Nephron (organoid): ENCODE data around the gene VN1R4.
"Not testable (repeated sequence)": the region's sequence is repeated elsewhere in the genome, so short reads cannot be mapped to it uniquely, and the experiment has no call there.

Source experiments
- H3K27ac Mint-ChIP-seq, 3 experiments: 2 replicates each; pipeline ENCODE4 v1.8.0; 2020; ENCODE audit warnings: mixed read lengths in 3 of 3, mild to moderate bottlenecking in 2 of 3, moderate library complexity in 1 of 3
- H3K27me3 Mint-ChIP-seq: 2 replicates; pipeline ENCODE4 v1.8.0; 2021; ENCODE audit warnings: low read depth, mild to moderate bottlenecking, moderate library complexity, mixed read lengths
- H3K36me3 Mint-ChIP-seq: 2 replicates; pipeline ENCODE4 v1.8.0; 2020; ENCODE audit warnings: low read depth, mixed read lengths
- H3K4me1 Mint-ChIP-seq: 2 replicates; pipeline ENCODE4 v1.8.0; 2020; ENCODE audit warnings: mixed read lengths
- H3K4me3 Mint-ChIP-seq, 3 experiments: 2 replicates each; pipeline ENCODE4 v1.8.0; 2020; ENCODE audit warnings: mild to moderate bottlenecking in 3 of 3, mixed read lengths in 3 of 3, moderate library complexity in 2 of 3
- H3K9me3 Mint-ChIP-seq: 2 replicates; pipeline ENCODE4 v1.8.0; 2020; ENCODE audit warnings: mixed read lengths
- TF ChIP-seq, protein P1 (sequence below), 3 experiments: fragments of 200-600 bp; sonication (generic); IDR thresholded peaks; one replicate each; pipeline ENCODE4 v1.5.0; 2021; ENCODE audit warnings: antibody characterized with exemption in 3 of 3; ENCODE audit not compliant: unreplicated experiment in 3 of 3

Gene VN1R4

DNA sequence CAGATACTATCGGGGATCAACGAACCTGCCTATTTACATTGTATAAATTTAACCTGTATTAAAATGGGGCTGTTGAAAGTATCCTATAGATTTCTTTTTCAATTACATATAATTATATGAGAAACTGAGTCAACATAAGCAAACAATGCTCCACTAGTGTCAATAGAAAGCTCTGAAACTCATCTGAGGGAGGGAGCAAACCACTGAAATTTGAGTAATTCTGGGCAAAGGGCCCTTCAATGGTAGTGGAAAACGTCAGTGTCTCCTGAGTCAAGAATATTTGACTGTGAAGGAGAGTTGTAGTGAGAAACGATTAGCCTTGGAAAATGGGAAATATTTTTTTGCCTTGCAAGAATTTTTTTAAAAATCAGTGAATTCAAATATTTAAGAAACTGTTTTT is 17.6 kb upstream of the VN1R4 start:
- Mint-ChIP-seq H3K27me3 (no peaks in the 10 kb centered on the region), H3K9me3 (peaks cover 14% of the 10 kb centered on the region), H3K4me3 (no peak overlapping the region), H3K4me1 (no peaks in the 10 kb centered on the region), H3K27ac (no peak overlapping the region), H3K36me3 (no peaks in the 10 kb centered on the region)
- TF ChIP-seq, protein P1, sequence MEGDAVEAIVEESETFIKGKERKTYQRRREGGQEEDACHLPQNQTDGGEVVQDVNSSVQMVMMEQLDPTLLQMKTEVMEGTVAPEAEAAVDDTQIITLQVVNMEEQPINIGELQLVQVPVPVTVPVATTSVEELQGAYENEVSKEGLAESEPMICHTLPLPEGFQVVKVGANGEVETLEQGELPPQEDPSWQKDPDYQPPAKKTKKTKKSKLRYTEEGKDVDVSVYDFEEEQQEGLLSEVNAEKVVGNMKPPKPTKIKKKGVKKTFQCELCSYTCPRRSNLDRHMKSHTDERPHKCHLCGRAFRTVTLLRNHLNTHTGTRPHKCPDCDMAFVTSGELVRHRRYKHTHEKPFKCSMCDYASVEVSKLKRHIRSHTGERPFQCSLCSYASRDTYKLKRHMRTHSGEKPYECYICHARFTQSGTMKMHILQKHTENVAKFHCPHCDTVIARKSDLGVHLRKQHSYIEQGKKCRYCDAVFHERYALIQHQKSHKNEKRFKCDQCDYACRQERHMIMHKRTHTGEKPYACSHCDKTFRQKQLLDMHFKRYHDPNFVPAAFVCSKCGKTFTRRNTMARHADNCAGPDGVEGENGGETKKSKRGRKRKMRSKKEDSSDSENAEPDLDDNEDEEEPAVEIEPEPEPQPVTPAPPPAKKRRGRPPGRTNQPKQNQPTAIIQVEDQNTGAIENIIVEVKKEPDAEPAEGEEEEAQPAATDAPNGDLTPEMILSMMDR (IDR thresholded peaks at IDR 0.05; ENCODE audit: unreplicated experiment in 3 of 3) = no peak

DNA sequence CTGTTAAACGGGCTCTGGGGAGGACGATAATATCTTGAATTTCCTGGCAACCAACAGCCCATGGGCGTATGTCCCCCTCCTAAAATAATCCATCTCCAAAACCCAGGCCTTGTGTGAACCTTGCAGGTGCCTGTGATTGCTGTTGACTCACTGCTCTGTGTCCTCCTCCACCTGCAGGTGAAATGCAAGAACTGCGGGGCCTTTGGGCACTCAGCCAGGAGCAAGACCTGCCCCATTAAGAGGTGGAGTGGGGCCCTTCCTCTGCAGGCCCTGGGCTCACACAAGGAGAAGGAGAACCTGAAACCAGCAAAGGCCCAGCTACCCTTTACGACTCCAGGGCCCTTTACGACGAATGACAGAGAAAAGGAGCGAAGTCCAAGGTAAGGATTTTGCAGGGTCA is 14.4 kb upstream of the VN1R4 start:
- not testable (repeated sequence) for H3K36me3 Mint-ChIP-seq, H3K4me1 Mint-ChIP-seq, H3K27ac Mint-ChIP-seq, H3K4me3 Mint-ChIP-seq, H3K9me3 Mint-ChIP-seq, H3K27me3 Mint-ChIP-seq

GRCh38 chr19:53275480-53275879 is 8.0 kb upstream of the VN1R4 start:
- Mint-ChIP-seq H3K27ac (no peak overlapping the region), H3K4me3 (no peak overlapping the region), H3K36me3 (peaks cover 3% of the 10 kb centered on the region), H3K9me3 (peaks cover 15% of the 10 kb centered on the region), H3K4me1 (no peaks in the 10 kb centered on the region), H3K27me3 (peaks cover 22% of the 10 kb centered on the region)
- TF ChIP-seq, protein P1 (IDR thresholded peaks at IDR 0.05; ENCODE audit: unreplicated experiment in 3 of 3) = no peak

DNA sequence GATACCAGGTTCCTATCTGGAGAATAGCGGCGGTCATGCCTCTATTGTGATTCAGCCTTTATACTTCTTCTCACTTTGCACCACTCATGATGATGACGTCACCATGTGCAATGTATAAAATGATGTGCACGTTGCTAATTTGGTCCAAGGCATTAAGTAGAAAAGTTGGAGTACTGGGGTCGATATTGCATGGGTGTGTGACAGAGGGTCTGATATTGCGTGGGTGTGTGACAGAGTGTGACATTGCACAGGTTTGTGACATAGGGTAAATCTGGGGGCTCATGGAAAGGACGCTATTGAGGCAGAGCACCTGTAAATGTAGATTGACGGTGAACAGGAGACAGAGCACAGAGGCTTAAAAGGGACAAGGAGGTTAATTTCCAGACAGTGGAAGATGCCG is 4.5 kb upstream of the VN1R4 start:
- Mint-ChIP-seq H3K4me3 (no peak overlapping the region), H3K27ac (no peak overlapping the region), H3K36me3 (peaks cover 3% of the 10 kb centered on the region), H3K4me1 (no peaks in the 10 kb centered on the region), H3K27me3 (peaks cover 14% of the 10 kb centered on the region), H3K9me3 (peaks cover 23% of the 10 kb centered on the region)
- TF ChIP-seq, protein P1 (IDR thresholded peaks at IDR 0.05; ENCODE audit: unreplicated experiment in 3 of 3) = no peak

DNA sequence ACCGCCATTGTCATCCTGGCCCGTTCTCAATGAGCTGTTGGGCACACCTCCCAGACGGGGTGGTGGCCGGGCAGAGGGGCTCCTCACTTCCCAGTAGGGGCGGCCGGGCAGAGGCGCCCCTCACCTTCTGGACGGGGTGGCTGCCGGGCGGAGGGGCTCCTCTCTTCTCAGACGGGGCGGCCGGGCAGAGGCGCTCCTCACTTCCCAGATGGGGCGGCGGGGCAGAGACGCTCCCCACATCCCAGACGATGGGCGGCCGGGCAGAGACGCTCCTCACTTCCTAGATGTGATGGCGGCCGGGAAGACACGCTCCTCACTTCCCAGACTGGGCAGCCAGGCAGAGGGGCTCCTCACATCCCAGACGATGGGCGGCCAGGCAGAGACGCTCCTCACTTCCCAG is 2.3 kb upstream of the VN1R4 start:
- H3K9me3 Mint-ChIP-seq = peaks cover 26% of the 10 kb centered on the region
- not testable (repeated sequence) for H3K36me3 Mint-ChIP-seq, H3K4me1 Mint-ChIP-seq, H3K27ac Mint-ChIP-seq, H3K27me3 Mint-ChIP-seq, H3K4me3 Mint-ChIP-seq

DNA sequence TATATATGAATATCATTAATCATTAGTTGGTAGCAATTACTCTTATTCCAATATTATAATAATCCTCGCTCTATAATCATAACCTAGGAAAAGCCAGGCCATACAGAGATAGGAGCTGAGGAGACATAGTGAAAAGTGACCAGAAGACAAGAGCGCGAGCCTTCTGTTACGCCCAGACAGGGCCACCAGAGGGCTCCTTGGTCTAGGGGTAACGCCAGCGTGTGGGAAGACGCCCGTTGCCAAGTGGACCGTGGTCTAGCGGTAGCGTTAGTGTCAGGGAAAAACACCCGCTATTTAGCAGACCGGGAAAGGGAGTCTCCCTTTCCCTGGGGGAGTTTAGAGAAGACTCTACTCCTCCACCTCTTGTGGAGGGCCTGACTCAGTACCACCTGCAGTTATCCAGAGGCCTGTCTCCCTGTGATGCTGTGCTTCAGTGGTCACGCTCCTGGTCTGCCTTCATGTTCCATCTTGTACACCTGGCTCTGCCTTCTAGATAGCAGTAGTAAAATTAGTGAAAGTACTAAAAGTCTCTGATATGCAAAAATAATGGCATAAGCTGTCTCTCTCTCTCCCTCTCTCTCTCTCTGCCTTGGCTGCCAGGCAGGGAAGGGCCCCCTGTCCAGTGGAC is 9.7 kb downstream of the VN1R4 start, which contains the start of gene VN1R2:
VN1R2 (plus strand) TSS at position 578 of the 628 bp plus-strand sequence. CDS start 84 bp downstream, outside the sequence.
- H3K27me3 Mint-ChIP-seq, H3K27ac Mint-ChIP-seq: not testable (repeated sequence)
- Mint-ChIP-seq H3K36me3 (peaks cover 16% of the 10 kb centered on the region), H3K4me3 (peak within 1 kb of the TSS in 2 of 3 experiments; percentile 35 to 50), H3K9me3 (peaks cover 33% of the 10 kb centered on the region), H3K4me1 (peaks cover 10% of the 10 kb centered on the region)

DNA sequence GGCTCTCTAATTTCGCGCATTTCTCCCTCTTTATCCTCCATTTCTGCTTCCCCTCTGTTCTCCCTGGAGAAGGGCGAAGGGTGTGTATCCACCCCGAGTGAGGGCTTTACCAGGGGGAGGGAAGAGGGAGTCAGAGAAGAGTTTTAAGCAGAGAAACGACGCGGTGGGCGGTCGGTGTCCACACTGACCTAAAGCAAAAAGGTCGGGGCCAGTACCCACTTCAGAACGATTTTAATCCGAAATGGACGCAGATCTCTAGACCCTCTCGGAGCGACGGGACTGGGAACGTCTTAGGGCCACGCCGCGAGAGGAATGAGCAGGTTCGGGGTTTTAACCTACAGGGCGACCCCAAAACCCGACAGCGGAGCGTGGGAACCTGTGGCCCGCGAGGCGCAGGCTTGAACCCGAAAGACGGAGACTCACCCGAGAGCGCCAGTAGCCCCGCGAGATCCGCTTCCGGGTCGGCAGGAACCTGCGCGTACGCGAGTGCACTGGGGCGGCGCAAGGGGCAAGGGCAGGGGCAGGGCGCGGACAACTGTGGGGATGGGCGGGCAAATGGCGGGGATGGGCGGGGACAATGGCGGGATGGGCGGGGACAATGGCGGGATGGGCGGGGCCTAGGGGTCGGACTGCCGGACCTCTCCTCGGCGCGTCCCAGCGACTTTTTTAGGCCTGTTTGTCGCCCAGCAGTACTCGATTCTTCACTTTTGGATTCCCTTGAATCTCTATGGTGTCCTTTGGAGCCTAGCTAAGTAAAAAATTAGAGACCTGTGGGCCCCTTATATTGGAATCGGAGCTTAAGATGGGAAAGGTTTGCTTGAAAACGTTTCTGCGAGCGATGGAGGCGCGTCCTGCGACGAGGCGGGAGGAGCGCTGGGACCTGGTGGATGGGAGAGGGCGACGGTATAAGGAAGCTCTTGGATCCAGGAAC is 12.8 kb downstream of the VN1R4 start, which contains the start of gene ZNF677:
ZNF677 (minus strand) TSS at position 463 of the 931 bp plus-strand sequence. CDS start 3,323 bp downstream, outside the sequence.
- TF ChIP-seq, protein P1 (IDR thresholded peaks at IDR 0.05; ENCODE audit: unreplicated experiment in 3 of 3) = no peak
- H3K9me3 Mint-ChIP-seq = peaks cover 57% of the 10 kb centered on the region
- H3K27ac Mint-ChIP-seq = peak within 1 kb of the TSS; percentile 75 to 89 (median 79)
- peaks cover 10% of the 10 kb centered on the region for H3K4me1 Mint-ChIP-seq
- H3K4me3 Mint-ChIP-seq = peak within 1 kb of the TSS; percentile 91 to 97 (median 97)
- H3K27me3 Mint-ChIP-seq = no peaks in the 10 kb centered on the region
- H3K36me3 Mint-ChIP-seq = peaks cover 47% of the 10 kb centered on the region
